Measurements from ENCODE around the gene ZNF512B. TPM values are rescaled to one million over a fixed set of nuclear protein-coding genes. Genes with fewer than 3 reads are reported as not detected.

The ZNF512B gene
- polyA plus RNA-seq, 4 donors = 21.4 to 36.0 (median 29.4) TPM

GRCh38 chr20:63951398-63952209 lies 18.1 kb downstream of the ZNF512B start:
- DNase-seq (ENCODE audit: low read depth in 4 of 4, low spot score in 2 of 4) = no peak

- DNase-seq (ENCODE audit: low read depth in 4 of 4, low spot score in 2 of 4) = no peak
Measured at GRCh38 chr20:63950701-63951397, 18.9 kb downstream of the ZNF512B start.

GRCh38 chr20:63947638-63948456 lies 21.9 kb downstream of the ZNF512B start:
- DNase-seq (ENCODE audit: low read depth in 4 of 4, low spot score in 2 of 4) = no peak

- no peak for DNase-seq (ENCODE audit: low read depth in 4 of 4, low spot score in 2 of 4)
Measured at GRCh38 chr20:63946986-63947637, 22.6 kb downstream of the ZNF512B start.

GRCh38 chr20:63945921-63946920 lies 23.5 kb downstream of the ZNF512B start:
- DNase-seq (ENCODE audit: low read depth in 4 of 4, low spot score in 2 of 4) = no peak

- no peak for DNase-seq (ENCODE audit: low read depth in 4 of 4, low spot score in 2 of 4)
Measured at GRCh38 chr20:63945031-63945658, 24.6 kb downstream of the ZNF512B start.

GRCh38 chr20:63944078-63944941 lies 25.4 kb downstream of the ZNF512B start:
- no peak for DNase-seq (ENCODE audit: low read depth in 4 of 4, low spot score in 2 of 4)

GRCh38 chr20:63943808-63944077 lies 26.0 kb downstream of the ZNF512B start:
- no peak for DNase-seq (ENCODE audit: low read depth in 4 of 4, low spot score in 2 of 4)

- DNase-seq (ENCODE audit: low read depth in 4 of 4, low spot score in 2 of 4) = no peak
Measured at GRCh38 chr20:63942969-63943807, 26.5 kb downstream of the ZNF512B start.

- DNase-seq (ENCODE audit: low read depth in 4 of 4, low spot score in 2 of 4) = no peak
Measured at GRCh38 chr20:63942250-63942951, 27.3 kb downstream of the ZNF512B start.

- DNase-seq (ENCODE audit: low read depth in 4 of 4, low spot score in 2 of 4) = no peak
Measured at GRCh38 chr20:63941282-63942081, 28.2 kb downstream of the ZNF512B start.

GRCh38 chr20:63940472-63941266 lies 29.1 kb downstream of the ZNF512B start:
- no peak for DNase-seq (ENCODE audit: low read depth in 4 of 4, low spot score in 2 of 4)

GRCh38 chr20:63940071-63940471 lies 29.7 kb downstream of the ZNF512B start:
- DNase-seq (ENCODE audit: low read depth in 4 of 4, low spot score in 2 of 4) = no peak

GRCh38 chr20:63939061-63939935 lies 30.4 kb downstream of the ZNF512B start:
- no peak for DNase-seq (ENCODE audit: low read depth in 4 of 4, low spot score in 2 of 4)

Data from left renal cortex interstitium (tissue), 4 donors.